CD4-positive, alpha-beta T cell treated with Interleukin-6 at 100 ng/mL for 8 hours (primary cell): ENCODE results near the gene COL6A3.

Experiments used
- DNase-seq: peaks from one replicate; pipeline ENCODE4 v3.0.0-alpha.2; 2020; ENCODE audit warnings: mixed read lengths, low spot score

The COL6A3 gene

DNA sequence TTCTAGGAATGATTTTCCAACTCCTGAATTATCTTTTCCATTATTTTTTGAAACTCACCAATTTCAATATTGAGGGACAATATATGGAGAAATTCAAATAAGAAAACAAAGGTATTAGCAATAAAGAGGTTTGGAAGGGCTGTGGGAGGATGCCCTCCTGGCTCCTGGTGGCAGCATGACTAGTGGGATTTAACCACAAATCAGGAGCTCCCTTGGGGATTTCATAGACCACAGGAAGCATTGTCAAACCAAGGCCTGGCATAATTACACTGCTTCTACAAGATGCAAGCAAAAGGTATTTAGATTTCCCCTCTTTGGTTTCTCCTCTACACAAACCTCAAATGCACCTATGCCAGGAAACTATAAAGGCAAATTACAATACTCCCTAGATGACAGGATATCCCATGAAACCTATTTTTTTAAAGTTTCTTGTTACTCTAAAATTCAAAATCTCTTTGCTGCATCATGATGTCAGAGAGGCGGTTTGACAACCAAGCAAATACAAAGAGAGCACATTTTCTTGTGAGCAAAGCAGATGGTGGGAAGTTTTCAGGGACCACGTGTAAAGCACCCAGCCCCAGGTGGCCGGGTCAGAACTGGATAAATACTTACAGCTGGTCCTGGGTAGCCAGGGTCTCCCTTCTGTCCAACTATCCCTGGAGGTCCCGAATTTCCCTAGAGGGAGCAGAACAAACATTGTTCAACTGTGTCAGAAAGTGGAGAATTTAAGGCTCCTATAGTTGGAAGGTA is 67.9 kb downstream of the COL6A3 start:
- no peak for DNase-seq

DNA sequence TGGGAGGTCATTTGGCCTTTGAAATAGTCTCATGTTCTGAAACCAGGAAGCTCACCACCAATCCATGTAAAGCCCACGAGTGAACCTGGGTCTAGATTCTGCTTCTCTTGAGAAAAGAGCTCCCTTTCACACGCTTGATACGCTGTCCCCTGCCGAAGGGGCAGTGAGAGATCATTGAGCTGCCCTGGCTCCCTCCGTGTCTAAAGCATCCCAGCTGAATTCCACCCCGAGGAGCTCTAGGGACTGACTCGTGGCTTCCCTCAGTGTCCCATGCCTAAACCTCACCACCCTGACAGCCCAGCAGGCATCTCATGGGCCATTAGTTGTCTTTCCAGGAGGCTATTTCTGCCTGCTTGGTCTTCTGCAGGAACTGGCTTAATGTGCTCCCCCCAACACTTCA is 68.6 kb downstream of the COL6A3 start:
- DNase-seq: no peak

DNA sequence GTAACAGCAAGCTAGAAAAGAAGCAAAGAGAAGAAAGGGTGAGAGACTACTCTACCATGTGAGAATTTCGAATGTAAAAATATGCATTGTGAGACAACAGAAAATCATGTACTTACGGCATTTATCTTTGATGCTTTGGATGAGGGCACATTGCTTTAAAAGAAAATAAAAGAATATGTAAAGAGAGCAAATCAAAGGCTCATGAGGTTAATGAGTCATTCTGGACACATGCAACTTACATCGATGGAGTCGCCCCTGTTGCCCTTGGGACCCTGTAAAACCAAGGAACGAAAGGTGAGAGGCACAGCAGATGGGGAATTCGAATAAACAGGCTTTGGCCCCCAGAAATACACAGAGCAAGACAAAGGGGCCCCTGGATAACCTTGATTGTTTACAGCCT is 69.0 kb downstream of the COL6A3 start:
- DNase-seq: no peak

DNA sequence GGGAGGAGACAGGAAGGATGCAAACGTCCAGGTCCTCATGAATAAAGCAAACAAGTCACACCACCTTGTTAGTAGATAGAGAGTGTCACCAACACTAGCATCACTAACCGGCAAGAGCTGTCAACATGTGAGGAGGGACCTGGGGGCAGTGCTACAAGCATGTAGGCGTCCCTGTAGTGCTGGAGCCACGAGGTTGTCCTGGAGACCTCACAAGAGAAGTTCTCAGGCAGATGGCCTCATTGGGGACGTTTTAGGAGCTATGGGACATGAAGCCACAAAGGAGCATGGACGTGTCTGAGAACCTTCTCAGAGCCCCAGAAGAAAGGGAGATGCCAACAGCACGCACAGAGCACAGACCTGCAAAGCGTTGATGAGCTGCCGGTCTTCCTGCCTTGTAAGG is 70.0 kb downstream of the COL6A3 start:
- no peak for DNase-seq

DNA sequence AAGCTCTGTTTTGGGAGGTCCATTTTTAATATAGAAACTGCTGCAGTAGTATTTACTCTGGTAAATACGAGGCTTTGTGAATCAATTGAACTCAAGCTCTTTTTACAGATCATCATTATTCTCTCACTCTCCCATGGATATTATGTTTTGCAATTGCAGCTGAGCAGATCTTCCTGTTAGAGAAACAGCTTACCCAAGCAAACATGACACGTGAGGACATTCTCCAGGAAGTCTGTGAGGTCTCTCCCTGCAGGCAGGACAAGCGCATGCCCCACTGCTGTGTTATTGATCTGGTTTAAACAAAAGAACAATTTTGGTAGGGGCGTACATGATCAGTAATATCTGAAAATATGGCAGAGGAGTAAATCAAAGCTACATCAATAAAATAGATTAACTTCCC is 72.1 kb downstream of the COL6A3 start:
- DNase-seq: no peak

DNA sequence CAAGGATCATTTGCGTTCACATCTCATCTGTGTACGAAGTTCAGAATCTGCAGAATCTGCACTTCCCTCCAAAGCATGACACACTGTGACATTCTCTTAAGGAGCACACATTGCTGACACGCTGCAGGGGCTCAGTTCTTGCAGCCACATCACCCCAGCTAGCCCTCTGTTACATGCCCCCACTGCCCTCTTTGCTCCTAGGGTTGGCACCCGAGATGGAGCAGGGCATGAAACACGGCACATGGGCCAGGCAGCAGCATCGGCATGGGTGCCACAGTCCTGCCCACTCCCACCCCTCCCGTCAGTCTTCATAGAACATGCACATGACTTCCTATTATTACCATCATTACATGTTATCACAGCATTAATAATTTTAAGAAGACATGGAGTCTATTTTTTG is 76.4 kb downstream of the COL6A3 start:
- no peak for DNase-seq

DNA sequence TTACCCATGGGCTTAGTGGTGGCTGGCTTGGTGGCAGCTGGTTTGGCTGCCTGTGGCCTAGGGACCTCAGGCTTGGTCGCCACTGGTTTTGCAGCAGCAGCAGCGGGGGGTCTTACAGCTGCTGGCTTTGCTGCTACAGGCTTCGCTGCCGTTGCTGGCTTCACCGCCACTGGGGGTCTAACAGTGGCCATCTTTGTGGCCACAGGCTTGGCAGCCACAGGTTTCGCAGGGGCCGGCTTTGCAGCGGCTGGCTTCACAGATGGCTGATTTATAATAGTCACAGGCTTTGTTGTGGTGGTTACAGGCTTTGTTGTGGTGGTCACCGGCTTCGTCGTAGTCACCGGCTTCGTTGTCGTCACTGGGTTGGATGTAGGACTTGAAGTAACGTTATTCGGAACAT is 77.8 kb downstream of the COL6A3 start:
- DNase-seq: no peak

DNA sequence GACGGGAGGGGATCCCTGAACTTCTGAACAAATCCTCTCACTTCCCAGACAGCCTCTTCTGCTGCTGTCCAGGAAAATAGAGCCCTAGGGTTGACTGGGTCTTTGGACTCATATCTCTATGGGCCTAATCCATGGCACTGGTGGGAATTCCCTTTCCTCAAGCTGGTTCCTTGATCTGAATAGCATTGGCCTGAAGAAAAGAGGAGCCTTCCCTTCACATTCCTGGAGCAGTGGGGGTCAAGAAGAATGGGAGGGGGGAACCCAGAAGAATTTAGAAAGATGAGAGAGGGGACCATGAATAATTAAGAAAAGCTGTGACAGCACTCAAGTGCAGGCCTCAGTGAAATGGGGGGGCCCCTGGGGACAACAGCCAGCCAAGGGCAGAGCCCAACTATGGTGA is 80.2 kb downstream of the COL6A3 start:
- no peak for DNase-seq

DNA sequence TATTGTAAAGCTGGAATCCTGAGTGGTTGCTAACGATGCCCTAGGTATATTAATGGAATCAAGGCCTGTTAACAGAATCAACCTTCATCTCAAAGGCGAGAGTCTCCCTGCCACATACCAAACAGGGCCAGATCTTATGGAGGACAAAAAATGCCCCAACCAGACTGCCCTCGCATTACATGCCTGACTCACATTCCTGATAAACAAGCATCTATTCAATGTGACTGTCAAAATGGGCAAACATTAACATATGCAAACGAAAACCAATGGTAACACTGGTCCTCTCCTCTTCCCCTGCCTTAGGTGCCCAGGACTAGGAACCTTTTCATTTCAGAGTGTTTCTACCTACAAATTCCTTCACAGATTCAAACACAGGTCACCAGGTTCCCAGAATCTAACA is 83.4 kb downstream of the COL6A3 start:
- DNase-seq: no peak

DNA sequence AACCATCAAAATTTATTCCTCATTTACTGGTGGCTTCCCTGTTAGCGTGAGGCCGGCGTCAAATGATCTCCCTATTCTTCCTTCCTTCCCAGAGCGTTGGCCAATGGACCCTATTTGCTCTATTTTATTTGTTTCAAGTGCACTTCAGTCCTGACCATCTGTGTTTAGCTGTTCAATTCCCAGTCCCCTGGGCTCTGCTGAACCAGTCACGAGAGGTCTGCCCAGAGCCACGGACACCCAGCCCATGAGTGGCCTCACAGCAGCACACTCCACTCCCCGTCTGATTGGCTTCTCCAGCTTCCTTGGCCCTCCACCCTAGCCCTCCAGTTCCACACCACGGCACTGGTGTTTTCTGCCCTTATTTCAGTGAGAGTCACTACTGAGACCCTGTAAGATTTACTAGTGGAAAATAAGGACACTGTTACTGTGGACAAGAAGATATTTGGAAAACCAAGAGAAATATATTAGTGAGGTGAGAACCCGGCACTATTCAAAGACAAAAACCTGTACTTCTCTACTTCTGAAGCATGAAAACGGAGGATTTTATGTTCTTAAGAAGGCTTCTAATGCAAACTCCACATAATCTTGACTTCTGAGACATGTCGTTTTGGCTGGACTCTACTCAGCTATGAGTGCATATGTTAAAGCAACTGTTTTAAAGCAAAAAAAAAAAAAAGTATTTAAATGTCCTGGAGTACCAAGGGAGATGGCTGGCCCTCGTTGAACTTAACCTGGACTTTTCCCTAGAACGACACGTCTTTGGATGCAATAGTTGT is 86.6 kb downstream of the COL6A3 start:
- DNase-seq: no peak

DNA sequence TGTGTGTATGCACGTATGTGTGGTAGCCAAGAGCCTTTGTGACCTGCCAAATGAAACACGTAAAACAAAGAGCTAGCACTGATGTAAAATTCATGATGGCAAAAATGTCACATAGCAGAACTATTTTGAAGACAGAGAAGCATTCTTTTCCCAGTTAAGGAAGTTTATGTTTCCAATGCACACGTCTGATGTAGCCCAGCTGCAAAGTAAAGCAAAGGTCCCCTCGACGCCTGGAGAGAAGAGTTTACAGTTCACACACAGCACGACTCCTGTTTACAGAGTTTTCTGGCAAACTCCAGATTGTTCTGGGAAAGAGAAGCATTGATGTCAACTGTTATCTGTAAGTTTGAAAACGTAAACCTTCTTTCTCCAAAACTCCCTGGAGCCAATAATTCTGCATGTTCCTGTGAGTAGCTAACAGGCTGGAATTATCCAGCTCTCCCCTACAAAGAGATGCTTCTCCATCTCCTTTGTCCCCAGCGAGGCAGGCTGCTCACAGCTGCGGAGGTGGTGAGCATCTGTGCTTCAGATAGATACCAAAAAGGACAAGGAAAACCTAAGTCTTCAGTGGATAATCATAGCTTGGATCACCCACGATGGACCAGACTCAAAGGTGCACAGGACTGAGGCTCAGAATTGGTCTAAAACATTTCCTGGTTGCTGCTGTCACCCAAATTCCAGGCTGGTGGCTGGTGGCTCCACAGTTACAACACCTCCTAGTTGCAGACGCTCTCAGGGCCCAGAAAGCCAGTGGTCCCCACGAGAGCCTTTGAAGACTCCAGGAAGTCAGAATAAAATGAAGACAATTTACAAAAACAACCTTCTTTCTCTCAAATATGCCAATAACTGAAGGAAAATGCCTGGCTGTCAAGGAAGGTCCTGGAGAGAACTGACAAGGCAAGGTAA is 87.4 kb downstream of the COL6A3 start:
- DNase-seq: no peak

DNA sequence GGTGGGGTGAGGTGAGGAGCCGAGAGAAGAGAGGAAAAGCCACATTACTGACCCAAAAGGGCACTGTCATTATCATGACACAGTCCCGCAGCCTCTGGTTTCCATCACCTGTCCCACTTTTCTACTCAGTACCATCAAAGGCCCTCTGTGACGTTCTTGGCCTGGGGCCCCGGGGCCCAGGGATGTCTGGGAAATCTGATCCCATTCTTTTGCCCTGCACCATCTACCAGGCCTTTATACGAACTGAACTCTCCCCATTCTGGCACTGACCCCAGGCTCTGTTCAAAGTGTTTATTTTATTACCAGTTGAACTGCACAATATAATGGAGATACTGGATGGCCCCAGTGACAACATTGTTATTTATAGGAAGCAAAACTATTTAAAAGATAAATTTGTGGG is 89.1 kb downstream of the COL6A3 start:
- no peak for DNase-seq

DNA sequence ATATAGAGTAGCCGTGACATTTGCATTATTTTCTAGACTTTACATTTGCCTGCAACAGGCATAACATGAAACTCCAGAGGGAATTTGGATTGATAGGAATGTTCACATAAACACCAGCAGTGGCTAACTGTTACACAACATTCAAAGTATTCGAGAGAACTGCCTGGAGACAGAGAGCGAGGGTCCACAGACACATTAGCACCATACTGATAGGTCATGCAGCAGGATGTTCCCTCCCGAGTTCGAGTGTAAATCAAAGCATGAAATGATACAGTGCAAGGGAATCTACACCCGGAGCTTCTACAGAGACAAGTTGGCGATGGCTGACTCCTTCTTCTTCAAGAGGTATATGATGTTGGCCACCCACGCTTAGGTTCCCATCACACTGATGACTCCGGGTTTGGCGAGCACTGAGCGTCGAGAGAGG is 89.5 kb downstream of the COL6A3 start:
- DNase-seq: no peak

DNA sequence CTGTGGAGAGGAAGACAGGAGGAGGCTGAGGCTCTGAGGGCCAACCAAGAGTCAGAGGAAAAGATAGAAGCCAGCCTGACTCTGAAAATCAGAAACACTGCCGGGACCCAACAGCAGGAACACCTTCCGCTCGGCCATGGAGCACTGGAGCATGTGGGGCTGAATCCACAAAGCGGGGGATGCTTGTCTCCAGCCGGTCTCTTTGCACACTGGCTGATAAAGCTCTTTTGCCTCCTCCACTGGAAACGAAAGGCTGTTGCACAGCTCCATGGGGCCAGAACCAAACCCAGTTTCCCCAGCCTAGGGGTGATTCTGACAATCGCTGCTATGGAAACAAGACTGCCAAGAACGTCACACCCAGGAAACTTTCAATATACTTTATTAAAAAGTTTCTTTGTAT is 90.3 kb downstream of the COL6A3 start:
- no peak for DNase-seq

DNA sequence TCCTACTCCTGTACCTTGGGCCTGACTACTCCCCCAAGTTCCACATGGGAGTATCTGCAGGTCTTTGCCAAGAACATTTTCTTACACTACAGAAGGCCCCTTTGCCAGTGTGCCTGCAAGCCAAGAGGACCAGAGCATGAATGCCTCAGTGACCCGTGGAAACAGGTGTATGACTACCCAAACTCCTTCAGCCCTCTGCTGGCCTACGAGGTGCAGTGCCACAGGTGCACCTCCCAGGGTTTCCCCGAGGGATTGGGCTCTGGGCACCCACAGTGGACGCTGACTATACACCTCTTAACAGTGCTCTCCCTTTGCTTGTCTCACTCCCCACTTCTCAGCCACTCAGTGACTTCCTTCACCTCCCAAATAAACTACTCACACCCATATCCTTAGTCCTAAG is 91.4 kb downstream of the COL6A3 start:
- DNase-seq: no peak

DNA sequence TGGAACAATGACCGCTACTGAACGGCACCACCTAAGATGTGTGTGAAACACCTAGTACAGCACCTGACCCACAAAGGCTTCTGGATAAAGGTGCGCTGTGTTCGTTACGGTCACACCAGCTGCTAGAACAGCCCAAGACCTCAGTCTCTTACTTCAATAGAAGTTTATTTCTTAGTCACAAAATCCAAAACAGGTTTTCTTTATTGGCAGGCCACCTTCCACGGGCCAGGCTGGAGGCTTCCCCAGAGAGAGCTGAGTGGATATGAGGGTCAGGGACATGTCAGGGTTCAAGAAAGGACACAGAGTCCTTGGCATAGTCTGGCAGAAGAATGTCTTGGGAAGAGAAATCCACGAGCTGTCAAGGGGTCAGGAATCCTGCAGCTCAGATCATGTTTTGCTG is 92.2 kb downstream of the COL6A3 start:
- DNase-seq: no peak

DNA sequence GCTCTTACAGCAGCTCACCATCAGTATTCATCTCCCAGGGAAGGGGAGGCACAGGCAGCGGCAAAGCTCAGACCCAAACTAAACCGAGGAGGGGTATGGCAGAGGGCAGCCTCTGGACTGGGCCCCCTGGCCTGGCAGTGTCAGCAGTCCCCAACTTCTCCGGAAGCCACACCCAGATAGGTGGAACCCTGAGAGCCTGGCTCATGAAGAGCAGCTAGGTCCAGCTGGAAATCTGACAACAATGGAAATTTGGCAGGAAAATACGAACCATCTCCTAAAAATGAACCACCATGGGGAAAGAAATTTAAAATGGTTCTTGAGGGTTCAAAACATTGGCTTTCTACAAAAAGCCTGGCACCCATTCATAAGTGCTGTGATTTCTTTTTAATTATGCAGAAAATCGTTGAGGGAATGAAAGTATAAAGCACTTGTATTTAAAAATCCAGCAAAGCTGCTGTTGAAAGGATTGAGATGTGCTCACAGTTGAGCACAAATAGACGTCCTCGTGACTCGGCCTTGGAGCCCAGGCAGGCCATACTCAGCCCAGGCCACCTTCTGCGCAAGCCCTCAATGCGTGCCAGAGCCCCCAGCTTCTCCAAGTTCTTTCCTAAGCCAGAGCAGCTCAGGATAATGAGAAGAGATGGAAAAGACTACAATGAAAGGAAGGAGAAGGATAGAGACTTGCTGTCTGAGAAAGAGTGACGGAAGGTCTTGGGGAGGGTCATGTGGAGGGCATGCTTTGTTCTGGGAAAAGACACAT is 93.0 kb downstream of the COL6A3 start:
- DNase-seq: no peak

DNA sequence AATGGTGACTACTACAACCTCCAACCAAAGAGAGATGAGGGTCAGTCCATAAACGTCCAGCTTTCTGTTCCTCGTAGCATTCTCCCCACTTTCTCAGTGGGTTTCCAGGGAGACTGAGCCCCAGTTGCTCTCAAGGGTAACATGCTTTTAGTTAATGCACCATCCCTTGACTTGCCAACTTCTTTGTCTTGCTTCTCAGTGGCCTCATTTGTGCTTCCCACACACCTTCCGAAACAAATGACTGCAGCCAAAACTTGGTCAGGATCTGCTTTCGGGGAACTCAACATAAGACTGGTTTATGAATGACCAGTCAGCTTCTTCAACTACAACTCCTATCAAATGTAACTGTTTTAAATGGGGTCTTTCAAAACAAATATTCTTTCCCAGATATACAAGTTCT is 94.1 kb downstream of the COL6A3 start:
- DNase-seq: no peak

DNA sequence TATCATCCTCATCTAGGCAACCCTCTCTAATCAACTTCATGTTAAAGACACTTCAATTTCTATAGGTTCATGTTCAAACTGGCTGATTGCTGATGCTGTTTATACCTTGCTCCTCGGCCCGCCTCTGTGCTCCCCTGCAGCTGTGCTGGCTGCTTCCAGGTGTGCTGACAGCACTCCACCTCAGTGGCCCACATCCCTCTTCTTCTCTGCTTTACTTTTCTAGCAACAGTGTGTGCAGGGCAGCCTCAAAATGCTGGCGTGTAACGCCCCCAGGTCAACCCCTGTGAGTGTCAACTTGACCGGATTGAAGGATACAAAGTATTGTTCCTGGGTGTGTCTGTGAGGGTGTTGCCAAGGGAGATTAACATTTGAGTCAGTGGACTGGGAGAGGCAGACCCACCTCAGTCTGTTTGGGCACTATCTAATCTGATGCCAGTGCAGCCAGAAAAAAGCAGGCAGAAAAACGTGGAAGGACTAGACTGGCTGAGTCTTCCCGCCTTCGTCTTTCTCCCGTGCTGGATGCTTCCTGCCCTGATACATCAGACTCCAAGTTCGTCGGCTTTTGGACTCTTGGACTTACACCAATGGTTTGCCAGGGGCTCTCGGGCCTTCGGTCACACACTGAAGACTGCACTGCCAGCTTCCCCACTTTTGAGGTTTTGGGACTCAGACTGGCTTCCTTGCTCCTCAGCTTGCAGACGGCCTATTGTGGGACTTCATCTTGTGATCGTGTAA is 94.7 kb downstream of the COL6A3 start:
- DNase-seq: no peak

DNA sequence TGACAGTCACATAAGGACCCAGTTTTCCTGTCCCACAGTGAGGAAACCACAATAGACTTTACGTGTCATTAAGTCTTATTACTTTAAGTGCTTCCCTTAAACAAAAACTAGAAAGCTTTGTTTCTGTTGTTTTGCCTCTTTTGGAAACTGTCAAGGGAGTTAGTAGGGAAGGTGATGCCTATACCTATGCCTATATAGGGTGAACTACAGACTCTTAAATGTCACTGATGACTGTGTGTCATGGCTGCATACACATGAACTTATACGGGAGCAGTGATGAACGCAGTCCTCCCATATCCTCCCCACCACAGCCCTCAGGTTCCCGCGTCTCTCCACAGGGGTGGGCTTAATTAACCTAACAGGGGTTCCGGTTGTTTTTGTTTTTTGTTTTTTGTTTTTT is 97.6 kb downstream of the COL6A3 start:
- no peak for DNase-seq

DNA sequence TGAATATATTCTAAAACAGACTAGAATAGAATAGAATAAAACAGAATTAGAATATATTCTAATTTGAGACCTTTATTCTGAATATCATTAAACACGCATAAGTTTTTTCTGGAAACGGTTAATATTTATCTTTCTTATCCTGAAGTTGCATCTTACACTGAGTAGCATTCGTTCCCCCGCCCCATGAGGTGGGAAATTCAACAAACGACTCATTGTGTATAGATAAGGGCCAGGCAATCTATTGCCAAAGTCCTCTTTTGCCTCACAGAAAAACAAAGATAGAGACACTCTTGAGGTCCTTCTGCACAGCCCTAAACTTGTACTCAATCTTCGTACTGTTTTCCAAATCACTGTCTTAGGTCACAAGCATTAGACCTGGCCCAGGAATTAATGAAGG is 98.1 kb downstream of the COL6A3 start:
- DNase-seq: no peak
